ENCODE results near the gene SERHL2. TPM values are rescaled to one million over a fixed set of nuclear protein-coding genes. Genes with fewer than 3 reads are reported as not detected.
A peak's percentile ranks its signal among the peaks of the same experiment; 100 is the strongest.
"Not testable (repeated sequence)": the region's sequence is repeated elsewhere in the genome, so short reads cannot be mapped to it uniquely, and the experiment has no call there.

SERHL2 gene
- polyA plus RNA-seq, 3 donors, result 0.20 to 0.60 (median 0.24) TPM

DNA sequence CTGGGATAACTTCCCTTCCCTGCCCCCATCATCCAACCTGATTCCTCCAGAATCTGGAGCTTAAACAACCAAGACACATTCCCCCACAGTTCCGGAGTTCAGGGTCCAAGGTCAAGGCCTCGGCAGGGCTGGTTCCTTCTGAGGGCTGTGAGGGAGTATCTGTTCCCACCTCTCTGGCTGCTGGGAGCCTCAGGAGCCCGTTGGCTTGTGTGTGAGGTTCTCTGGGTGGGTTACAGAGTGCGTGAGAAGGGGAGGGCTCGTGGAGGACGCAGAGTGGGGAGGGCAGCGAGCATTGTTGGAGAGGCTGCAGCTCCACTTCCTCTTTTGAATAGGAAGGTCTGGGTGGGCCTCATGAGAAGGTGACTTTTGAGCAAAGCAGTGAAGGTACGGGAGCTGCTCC is 8.5 kb downstream of the SERHL2 start:
- Histone ChIP-seq H3K4me2 (replicated peaks; ENCODE audit: extremely low read depth, low read length, poor library complexity, severe bottlenecking) (peak overlapping the region; percentile 7), H3K79me2 (ENCODE audit: insufficient read depth, low read length) (no peaks in the 10 kb centered on the region), H3K4me3 (replicated peaks in 1 of 3; ENCODE audit: low read depth in 2 of 3, low read length in 3 of 3) (no peak overlapping the region), H3K4me1 (ENCODE audit: control insufficient read depth in 1 of 2, insufficient read depth in 2 of 2, low read length in 2 of 2) (peaks cover 9 to 10% of the 10 kb centered on the region in 2 donors), H4K20me1 (ENCODE audit: insufficient read depth, low read length) (no peaks in the 10 kb centered on the region), H2AFZ (ENCODE audit: insufficient read depth, low read depth, low read length, poor library complexity, severe bottlenecking) (peak overlapping the region; percentile 19), H3K27ac (ENCODE audit: low read depth in 1 of 2, low read length in 2 of 2) (no peak overlapping the region), H3K9me3 (replicated peaks in 1 of 2; ENCODE audit: control insufficient read depth in 1 of 2, insufficient read depth in 1 of 2, low read length in 2 of 2) (no peaks in the 10 kb centered on the region), H3K27me3 (ENCODE audit: control insufficient read depth in 2 of 2, insufficient read depth in 2 of 2, low read length in 2 of 2) (no peaks in the 10 kb centered on the region), H3K9ac (ENCODE audit: insufficient read depth, low read length, poor library complexity, severe bottlenecking) (no peak overlapping the region), H3K36me3 (replicated peaks in 1 of 2; ENCODE audit: control insufficient read depth in 1 of 2, insufficient read depth in 2 of 2, low read length in 2 of 2) (no peaks in the 10 kb centered on the region)
- intact Hi-C loops (cut with micrococcal nuclease), result no loop called here
- peak overlapping the region in 3 of 7 donors; percentile 46 to 52 (median 46) for H3K27ac Mint-ChIP-seq
- WGBS (ENCODE audit: insufficient coverage), result 1% methylated on average over 7 of the region's 8 CpGs
- H3K9me3 Mint-ChIP-seq, result peaks cover 0 to 8% (median 0%) of the 10 kb centered on the region in 7 donors
- peaks cover 0 to 3% (median 1%) of the 10 kb centered on the region in 3 donors for H3K27me3 Mint-ChIP-seq (ENCODE audit: low read depth in 3 of 3)
- no peaks in the 10 kb centered on the region for H3K36me3 Mint-ChIP-seq
- H3K4me1 Mint-ChIP-seq, result peaks cover 10% of the 10 kb centered on the region
- TF ChIP-seq, protein P1, sequence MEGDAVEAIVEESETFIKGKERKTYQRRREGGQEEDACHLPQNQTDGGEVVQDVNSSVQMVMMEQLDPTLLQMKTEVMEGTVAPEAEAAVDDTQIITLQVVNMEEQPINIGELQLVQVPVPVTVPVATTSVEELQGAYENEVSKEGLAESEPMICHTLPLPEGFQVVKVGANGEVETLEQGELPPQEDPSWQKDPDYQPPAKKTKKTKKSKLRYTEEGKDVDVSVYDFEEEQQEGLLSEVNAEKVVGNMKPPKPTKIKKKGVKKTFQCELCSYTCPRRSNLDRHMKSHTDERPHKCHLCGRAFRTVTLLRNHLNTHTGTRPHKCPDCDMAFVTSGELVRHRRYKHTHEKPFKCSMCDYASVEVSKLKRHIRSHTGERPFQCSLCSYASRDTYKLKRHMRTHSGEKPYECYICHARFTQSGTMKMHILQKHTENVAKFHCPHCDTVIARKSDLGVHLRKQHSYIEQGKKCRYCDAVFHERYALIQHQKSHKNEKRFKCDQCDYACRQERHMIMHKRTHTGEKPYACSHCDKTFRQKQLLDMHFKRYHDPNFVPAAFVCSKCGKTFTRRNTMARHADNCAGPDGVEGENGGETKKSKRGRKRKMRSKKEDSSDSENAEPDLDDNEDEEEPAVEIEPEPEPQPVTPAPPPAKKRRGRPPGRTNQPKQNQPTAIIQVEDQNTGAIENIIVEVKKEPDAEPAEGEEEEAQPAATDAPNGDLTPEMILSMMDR (IDR thresholded peaks at IDR 0.05), result no peak
- DNase-seq, result peak; percentile 9 to 37 (median 27)
- peak overlapping the region in 1 of 2 donors; percentile 59 for H3K4me3 Mint-ChIP-seq

DNA sequence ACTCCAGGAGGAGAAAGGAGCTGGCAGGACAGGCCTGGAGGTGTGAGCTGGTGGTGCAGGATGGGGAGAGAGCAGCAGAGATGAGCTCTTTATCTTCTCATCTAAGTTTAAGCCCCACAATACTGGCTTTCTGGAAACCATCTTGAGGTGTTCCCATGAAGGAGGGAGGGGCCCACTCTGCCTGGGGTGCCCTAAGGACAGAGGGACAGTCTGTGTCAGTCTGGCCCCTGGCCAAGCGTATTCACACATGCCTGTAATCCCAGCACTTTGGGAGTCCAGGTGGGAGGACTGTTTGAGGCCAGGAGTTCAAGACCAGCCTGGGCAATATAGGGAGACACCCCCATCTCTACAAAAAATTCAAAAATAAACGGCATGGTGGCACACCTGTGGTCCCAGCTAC is 8.9 kb downstream of the SERHL2 start:
- Histone ChIP-seq H3K9me3 (replicated peaks in 1 of 2; ENCODE audit: control insufficient read depth in 1 of 2, insufficient read depth in 1 of 2, low read length in 2 of 2) (no peaks in the 10 kb centered on the region), H3K4me2 (replicated peaks; ENCODE audit: extremely low read depth, low read length, poor library complexity, severe bottlenecking) (peak overlapping the region; percentile 7), H3K9ac (ENCODE audit: insufficient read depth, low read length, poor library complexity, severe bottlenecking) (no peak overlapping the region), H3K27ac (ENCODE audit: low read depth in 1 of 2, low read length in 2 of 2) (no peak overlapping the region), H2AFZ (ENCODE audit: insufficient read depth, low read depth, low read length, poor library complexity, severe bottlenecking) (no peak overlapping the region), H4K20me1 (ENCODE audit: insufficient read depth, low read length) (no peaks in the 10 kb centered on the region), H3K27me3 (ENCODE audit: control insufficient read depth in 2 of 2, insufficient read depth in 2 of 2, low read length in 2 of 2) (no peaks in the 10 kb centered on the region), H3K36me3 (replicated peaks in 1 of 2; ENCODE audit: control insufficient read depth in 1 of 2, insufficient read depth in 2 of 2, low read length in 2 of 2) (no peaks in the 10 kb centered on the region), H3K4me1 (ENCODE audit: control insufficient read depth in 1 of 2, insufficient read depth in 2 of 2, low read length in 2 of 2) (peaks cover 9 to 10% of the 10 kb centered on the region in 2 donors), H3K79me2 (ENCODE audit: insufficient read depth, low read length) (no peaks in the 10 kb centered on the region), H3K4me3 (replicated peaks in 1 of 3; ENCODE audit: low read depth in 2 of 3, low read length in 3 of 3) (no peak overlapping the region)
- intact Hi-C loops (cut with micrococcal nuclease), result no loop called here
- peaks cover 10% of the 10 kb centered on the region for H3K4me1 Mint-ChIP-seq
- 80% methylated on average over 1 of the region's 2 CpGs for WGBS (ENCODE audit: insufficient coverage)
- H3K27ac Mint-ChIP-seq, result peak overlapping the region in 2 of 7 donors; percentile 46 to 52
- peak overlapping the region in 1 of 2 donors; percentile 59 for H3K4me3 Mint-ChIP-seq
- H3K27me3 Mint-ChIP-seq (ENCODE audit: low read depth in 3 of 3), result peaks cover 0 to 3% (median 1%) of the 10 kb centered on the region in 3 donors
- TF ChIP-seq, protein P1 (IDR thresholded peaks at IDR 0.05), result no peak
- DNase-seq, result no peak
- H3K36me3 Mint-ChIP-seq, result no peaks in the 10 kb centered on the region
- H3K9me3 Mint-ChIP-seq, result peaks cover 0 to 8% (median 0%) of the 10 kb centered on the region in 7 donors

DNA sequence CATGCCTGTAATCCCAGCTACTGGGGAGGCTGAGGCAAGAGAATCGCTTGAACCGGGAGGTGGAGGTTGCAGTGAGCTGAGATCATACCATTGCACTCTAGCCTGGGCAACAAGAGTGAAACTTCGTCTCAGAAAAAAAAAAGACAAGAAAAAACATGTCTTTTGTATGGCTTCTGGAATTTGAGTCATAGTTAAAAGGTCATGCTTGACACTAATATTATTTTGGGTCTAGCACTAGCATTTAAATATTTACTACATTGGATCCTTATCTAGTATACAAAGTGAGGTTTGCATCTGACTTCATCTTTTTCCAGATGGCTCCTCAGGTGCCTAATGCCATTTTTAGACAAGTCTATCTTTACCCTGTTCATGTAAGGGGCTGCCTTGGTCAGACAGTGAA is 10.2 kb downstream of the SERHL2 start:
- H3K27me3 ChIP-seq (ENCODE audit: control insufficient read depth in 2 of 2, insufficient read depth in 2 of 2, low read length in 2 of 2); H2AFZ ChIP-seq (ENCODE audit: insufficient read depth, low read depth, low read length, poor library complexity, severe bottlenecking); DNase-seq; H3K36me3 ChIP-seq (replicated peaks in 1 of 2; ENCODE audit: control insufficient read depth in 1 of 2, insufficient read depth in 2 of 2, low read length in 2 of 2); H3K4me3 ChIP-seq (replicated peaks in 1 of 3; ENCODE audit: low read depth in 2 of 3, low read length in 3 of 3); H3K9ac ChIP-seq (ENCODE audit: insufficient read depth, low read length, poor library complexity, severe bottlenecking); H3K27me3 Mint-ChIP-seq (ENCODE audit: low read depth in 3 of 3); H3K79me2 ChIP-seq (ENCODE audit: insufficient read depth, low read length); H3K4me2 ChIP-seq (replicated peaks; ENCODE audit: extremely low read depth, low read length, poor library complexity, severe bottlenecking); H3K9me3 Mint-ChIP-seq; H3K27ac ChIP-seq (ENCODE audit: low read depth in 1 of 2, low read length in 2 of 2); H3K4me3 Mint-ChIP-seq; H3K27ac Mint-ChIP-seq; H4K20me1 ChIP-seq (ENCODE audit: insufficient read depth, low read length); intact Hi-C loops (cut with micrococcal nuclease); H3K9me3 ChIP-seq (replicated peaks in 1 of 2; ENCODE audit: control insufficient read depth in 1 of 2, insufficient read depth in 1 of 2, low read length in 2 of 2); H3K36me3 Mint-ChIP-seq: not testable (repeated sequence)
- WGBS (ENCODE audit: insufficient coverage), result no CpG with 5 or more reads among the region's 3 CpGs
- H3K4me1 Mint-ChIP-seq, result peaks cover 10% of the 10 kb centered on the region
- peaks cover 9 to 10% of the 10 kb centered on the region in 2 donors for H3K4me1 ChIP-seq (ENCODE audit: control insufficient read depth in 1 of 2, insufficient read depth in 2 of 2, low read length in 2 of 2)

Measured in CD14-positive monocyte (primary cell).